ENCODE data around the gene VWF.
"Not testable (repeated sequence)": the region's sequence is repeated elsewhere in the genome, so short reads cannot be mapped to it uniquely, and the experiment has no call there.

DNA sequence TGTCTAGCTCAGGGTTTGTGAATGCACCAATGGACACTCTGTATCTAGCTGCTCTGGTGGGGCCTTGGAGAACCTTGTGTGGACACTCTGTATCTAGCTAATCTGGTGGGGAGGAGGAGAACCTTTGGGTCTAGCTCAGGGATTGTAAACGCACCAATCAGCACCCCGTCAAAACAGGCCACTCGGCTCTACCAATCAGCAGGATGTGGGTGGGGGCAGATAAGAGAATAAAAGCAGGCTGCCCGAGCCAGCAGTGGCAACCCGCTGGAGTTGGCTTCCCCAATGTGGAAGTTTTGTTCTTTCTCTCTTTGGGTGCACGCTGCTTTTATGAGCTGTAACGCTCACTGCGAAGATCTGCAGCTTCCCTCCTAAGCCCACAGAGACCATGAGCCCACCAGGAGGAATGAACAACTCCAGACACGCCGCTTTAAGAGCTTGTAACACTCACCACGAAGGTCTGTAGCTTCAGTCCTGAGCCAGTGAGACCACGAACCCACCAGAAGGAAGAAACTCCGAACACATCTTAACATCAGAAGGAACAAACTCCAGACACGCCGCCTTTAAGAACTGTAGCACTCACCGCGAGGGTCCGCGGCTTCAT lies 35.7 kb upstream of the VWF start:
- TF ChIP-seq, protein P1, sequence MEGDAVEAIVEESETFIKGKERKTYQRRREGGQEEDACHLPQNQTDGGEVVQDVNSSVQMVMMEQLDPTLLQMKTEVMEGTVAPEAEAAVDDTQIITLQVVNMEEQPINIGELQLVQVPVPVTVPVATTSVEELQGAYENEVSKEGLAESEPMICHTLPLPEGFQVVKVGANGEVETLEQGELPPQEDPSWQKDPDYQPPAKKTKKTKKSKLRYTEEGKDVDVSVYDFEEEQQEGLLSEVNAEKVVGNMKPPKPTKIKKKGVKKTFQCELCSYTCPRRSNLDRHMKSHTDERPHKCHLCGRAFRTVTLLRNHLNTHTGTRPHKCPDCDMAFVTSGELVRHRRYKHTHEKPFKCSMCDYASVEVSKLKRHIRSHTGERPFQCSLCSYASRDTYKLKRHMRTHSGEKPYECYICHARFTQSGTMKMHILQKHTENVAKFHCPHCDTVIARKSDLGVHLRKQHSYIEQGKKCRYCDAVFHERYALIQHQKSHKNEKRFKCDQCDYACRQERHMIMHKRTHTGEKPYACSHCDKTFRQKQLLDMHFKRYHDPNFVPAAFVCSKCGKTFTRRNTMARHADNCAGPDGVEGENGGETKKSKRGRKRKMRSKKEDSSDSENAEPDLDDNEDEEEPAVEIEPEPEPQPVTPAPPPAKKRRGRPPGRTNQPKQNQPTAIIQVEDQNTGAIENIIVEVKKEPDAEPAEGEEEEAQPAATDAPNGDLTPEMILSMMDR (IDR thresholded peaks at IDR 0.05): not testable (repeated sequence)
- TF ChIP-seq POLR2AphosphoS5 (IDR thresholded peaks at IDR 0.05): not testable (repeated sequence)
